ENCODE results near the gene OSM.

The OSM gene

DNA sequence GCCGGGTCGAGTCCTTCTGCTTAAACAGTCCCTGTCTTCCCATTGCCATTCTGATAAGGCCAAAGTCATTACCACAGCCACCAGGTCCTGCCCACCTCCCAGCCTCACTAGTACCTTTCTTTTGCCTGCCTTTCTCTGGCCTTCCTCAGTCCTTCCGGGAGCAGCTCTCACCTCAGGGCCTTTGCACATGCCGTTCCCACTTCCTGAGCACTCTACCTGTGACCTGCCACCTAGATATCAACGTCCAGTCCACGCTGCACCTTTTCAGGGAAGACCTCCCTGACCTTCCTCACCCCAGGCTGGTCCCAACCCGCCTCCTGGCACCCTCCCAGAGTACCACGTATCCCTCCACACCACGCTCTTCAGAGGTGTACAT is 7.8 kb upstream of the OSM start:
- TF ChIP-seq HDGF (IDR thresholded peaks at IDR 0.05; ENCODE audit: borderline replicate concordance) (no peak), TARDBP (IDR thresholded peaks at IDR 0.05) (no peak), BHLHE40 (IDR thresholded peaks at IDR 0.05; ENCODE audit: borderline replicate concordance) (no peak), PKNOX1 (IDR thresholded peaks at IDR 0.05) (no peak), ARNT (IDR thresholded peaks at IDR 0.05) (no peak), L3MBTL2 (conservative IDR thresholded peaks at IDR 0.05) (no peak), ELF4 (IDR thresholded peaks at IDR 0.05) (no peak)
- ChIA-PET CTCF (no interaction called here), POLR2A (no interaction called here)
- DNase-seq (ENCODE audit: extremely low spot score) = no peak

DNA sequence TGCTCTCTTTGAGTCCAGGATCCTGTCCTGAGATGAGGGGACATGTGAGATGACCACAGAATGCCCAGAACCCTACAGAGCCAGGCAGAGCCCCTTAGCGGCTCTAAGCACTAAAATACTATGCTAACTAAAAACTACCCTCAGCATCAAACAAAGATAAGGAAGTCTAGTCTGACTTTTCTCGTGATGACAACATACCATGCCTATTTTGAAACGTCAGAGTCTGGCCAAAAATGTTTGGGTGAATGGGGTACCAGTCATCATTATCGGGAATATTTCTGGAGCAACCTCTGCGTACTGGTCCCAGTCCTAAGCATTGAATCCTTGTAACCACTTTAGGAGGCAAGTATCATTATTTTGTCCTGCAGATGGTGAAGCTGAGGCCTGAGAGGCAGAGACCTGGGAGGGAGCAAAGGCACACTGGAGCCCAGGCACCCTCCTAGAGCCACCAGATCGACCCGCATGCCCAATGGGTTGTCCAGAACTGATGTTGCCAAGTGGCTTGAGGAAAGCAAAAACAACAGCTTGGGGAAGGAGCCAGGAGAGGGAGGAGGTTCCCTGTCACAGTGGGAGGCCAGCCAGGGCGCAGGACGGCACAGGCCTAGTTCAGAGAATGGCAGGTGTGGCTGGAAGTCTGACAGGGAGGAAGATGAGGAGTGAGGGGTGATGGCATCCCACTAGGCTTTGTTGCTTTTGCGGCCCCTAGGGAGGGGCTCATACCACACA is 7.2 kb upstream of the OSM start:
- ChIA-PET CTCF (no interaction called here), POLR2A (no interaction called here)
- no peak for DNase-seq (ENCODE audit: extremely low spot score)
- TF ChIP-seq ARNT (IDR thresholded peaks at IDR 0.05) (no peak), NFRKB (IDR thresholded peaks at IDR 0.05) (no peak), FOXK2 (IDR thresholded peaks at IDR 0.05) (no peak), ZNF384 (IDR thresholded peaks at IDR 0.05) (no peak), TARDBP (IDR thresholded peaks at IDR 0.05) (no peak), CTBP1 (IDR thresholded peaks at IDR 0.05; ENCODE audit: borderline replicate concordance) (no peak), FOXA1 (IDR thresholded peaks at IDR 0.05) (no peak)

GRCh38 chr22:30272781-30273601 is 6.3 kb upstream of the OSM start:
- DNase-seq (ENCODE audit: extremely low spot score) = no peak
- TF ChIP-seq FOXM1 (IDR thresholded peaks at IDR 0.05; ENCODE audit: borderline replicate concordance) (no peak), LEF1 (IDR thresholded peaks at IDR 0.05; ENCODE audit: borderline replicate concordance) (no peak), FOXA1 (IDR thresholded peaks at IDR 0.05) (no peak), CTBP1 (IDR thresholded peaks at IDR 0.05; ENCODE audit: borderline replicate concordance) (no peak), HDGF (IDR thresholded peaks at IDR 0.05; ENCODE audit: borderline replicate concordance) (no peak), L3MBTL2 (conservative IDR thresholded peaks at IDR 0.05) (no peak), NFRKB (IDR thresholded peaks at IDR 0.05) (no peak), ZNF384 (IDR thresholded peaks at IDR 0.05) (no peak), TARDBP (IDR thresholded peaks at IDR 0.05) (no peak), PKNOX1 (IDR thresholded peaks at IDR 0.05) (no peak), SUZ12 (IDR thresholded peaks at IDR 0.05) (no peak), FOXK2 (IDR thresholded peaks at IDR 0.05) (no peak), ELF4 (IDR thresholded peaks at IDR 0.05) (no peak)
- ChIA-PET CTCF (no interaction called here), POLR2A (no interaction called here)

DNA sequence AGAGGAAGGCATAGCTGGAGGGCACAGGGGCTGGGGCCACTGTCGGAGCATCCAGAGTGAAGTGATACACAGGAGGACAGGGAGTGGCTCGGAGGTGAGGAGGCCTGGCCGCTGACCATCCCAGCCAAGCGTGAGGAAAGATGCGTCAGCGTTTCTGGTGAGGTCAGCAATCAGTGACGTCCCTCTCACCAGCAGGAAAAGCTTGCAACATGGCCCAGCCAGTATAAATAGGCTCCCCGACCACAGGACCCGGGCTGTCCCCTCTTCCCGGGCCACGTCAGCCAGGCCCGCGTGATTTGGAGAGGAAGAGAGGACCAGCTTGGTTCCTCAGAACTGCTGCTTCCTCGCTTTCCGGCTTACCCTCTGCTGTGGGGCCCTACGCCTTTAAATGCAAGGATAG is 4.2 kb upstream of the OSM start:
- ChIA-PET CTCF (interaction anchor here (0.7 kb wide), 1 partner anchor 15 kb away, joined by 5 read pairs; no protein-coding TSS in a partner anchor), POLR2A (interaction anchor here (0.7 to 1.1 kb wide), 2 partner anchors 13 to 54 kb away, joined by 3 read pairs; no protein-coding TSS in a partner anchor)
- no peak for DNase-seq (ENCODE audit: extremely low spot score)
- no peak for TF ChIP-seq L3MBTL2 (conservative IDR thresholded peaks at IDR 0.05)
- no peak for TF ChIP-seq SUZ12 (IDR thresholded peaks at IDR 0.05)
- no peak for TF ChIP-seq FOXM1 (IDR thresholded peaks at IDR 0.05; ENCODE audit: borderline replicate concordance)
- TF ChIP-seq LEF1 (IDR thresholded peaks at IDR 0.05; ENCODE audit: borderline replicate concordance) = no peak
- no peak for TF ChIP-seq FOXA1 (IDR thresholded peaks at IDR 0.05)
- no peak for TF ChIP-seq PKNOX1 (IDR thresholded peaks at IDR 0.05)
- TF ChIP-seq ZNF384 (IDR thresholded peaks at IDR 0.05) = no peak
- no peak for TF ChIP-seq ELF4 (IDR thresholded peaks at IDR 0.05)
- TF ChIP-seq FOXK2 (IDR thresholded peaks at IDR 0.05) = no peak
- TF ChIP-seq CTBP1 (IDR thresholded peaks at IDR 0.05; ENCODE audit: borderline replicate concordance) = no peak
- TF ChIP-seq NFRKB (IDR thresholded peaks at IDR 0.05) = no peak
- no peak for TF ChIP-seq TARDBP (IDR thresholded peaks at IDR 0.05)
- TF ChIP-seq HDGF (IDR thresholded peaks at IDR 0.05; ENCODE audit: borderline replicate concordance) = no peak
- TF ChIP-seq SP1 (IDR thresholded peaks at IDR 0.05) = no peak
- TF ChIP-seq BHLHE40 (IDR thresholded peaks at IDR 0.05; ENCODE audit: borderline replicate concordance) = no peak
- no peak for TF ChIP-seq ARNT (IDR thresholded peaks at IDR 0.05)

DNA sequence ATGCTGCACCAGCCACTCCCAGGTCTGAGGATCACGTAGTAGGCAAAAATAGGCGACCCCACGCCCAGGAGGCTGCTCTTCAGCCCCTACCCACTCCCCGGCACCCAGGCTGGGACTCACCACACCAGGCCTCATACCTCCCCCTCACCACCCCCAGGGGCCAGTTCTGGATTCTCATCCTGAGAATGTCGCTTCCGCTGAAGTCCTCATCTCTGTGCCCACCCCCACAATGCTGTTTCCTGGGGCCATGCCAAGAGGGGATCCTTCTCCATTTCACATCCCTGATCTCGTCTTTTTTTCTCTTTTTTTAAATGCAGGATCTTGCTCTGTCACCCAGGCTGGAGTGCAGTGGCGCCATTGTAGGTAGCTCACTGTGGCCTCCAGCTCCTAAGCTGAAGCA is 1.7 kb upstream of the OSM start:
- ChIA-PET POLR2A (no interaction called here), CTCF (interaction anchor here (1.0 kb wide), 1 partner anchor 19 kb away, joined by 3 read pairs; no protein-coding TSS in a partner anchor)
- no peak for DNase-seq (ENCODE audit: extremely low spot score)
- no peak for TF ChIP-seq BHLHE40 (IDR thresholded peaks at IDR 0.05; ENCODE audit: borderline replicate concordance)
- no peak for TF ChIP-seq NFRKB (IDR thresholded peaks at IDR 0.05)
- no peak for TF ChIP-seq ARNT (IDR thresholded peaks at IDR 0.05)
- TF ChIP-seq PKNOX1 (IDR thresholded peaks at IDR 0.05) = no peak
- TF ChIP-seq SUZ12 (IDR thresholded peaks at IDR 0.05) = no peak
- no peak for TF ChIP-seq FOXK2 (IDR thresholded peaks at IDR 0.05)
- no peak for TF ChIP-seq ZNF384 (IDR thresholded peaks at IDR 0.05)
- TF ChIP-seq FOXA1 (IDR thresholded peaks at IDR 0.05) = no peak
- TF ChIP-seq TARDBP (IDR thresholded peaks at IDR 0.05) = no peak
- TF ChIP-seq L3MBTL2 (conservative IDR thresholded peaks at IDR 0.05) = no peak
- no peak for TF ChIP-seq ELF4 (IDR thresholded peaks at IDR 0.05)

Measured in HEK293T (cell line).